GM19395 (cell line): Measurements from ENCODE around the gene LRP11.
"Not testable (repeated sequence)": the region's sequence is repeated elsewhere in the genome, so short reads cannot be mapped to it uniquely, and the experiment has no call there.

Experiments
- ATAC-seq: cut with Tn5 transposase; IDR thresholded peaks from one replicate; pipeline ENCODE4 v1.9.1; 2021; ENCODE audit warnings: mild to moderate bottlenecking, moderate library complexity; ENCODE audit not compliant: unreplicated experiment

LRP11 gene

GRCh38 chr6:149897855-149898744 is 33.9 kb upstream of the LRP11 start, which contains the start of gene RAET1E:
TSS of gene RAET1E (minus strand) at chr6:149898113. CDS start at chr6:149890901, 7,212 bp downstream.
- no peak for ATAC-seq

- ATAC-seq, result no peak
Measured at GRCh38 chr6:149897015-149897697, 33.0 kb upstream of the LRP11 start.

GRCh38 chr6:149896491-149896890 is 32.3 kb upstream of the LRP11 start:
- ATAC-seq, result no peak

- ATAC-seq, result no peak
Measured at GRCh38 chr6:149895833-149896271, 31.7 kb upstream of the LRP11 start.

GRCh38 chr6:149895048-149895590 is 31.0 kb upstream of the LRP11 start:
- no peak for ATAC-seq

- ATAC-seq, result not testable (repeated sequence)
Measured at GRCh38 chr6:149891864-149892263, 27.7 kb upstream of the LRP11 start.

- ATAC-seq, result no peak
Measured at GRCh38 chr6:149891259-149891658, 27.1 kb upstream of the LRP11 start.

- ATAC-seq, result no peak
Measured at GRCh38 chr6:149890629-149891045, 26.5 kb upstream of the LRP11 start.

GRCh38 chr6:149889326-149889725 is 25.2 kb upstream of the LRP11 start:
- no peak for ATAC-seq

- ATAC-seq, result no peak
Measured at GRCh38 chr6:149888659-149889058, 24.5 kb upstream of the LRP11 start.

GRCh38 chr6:149888093-149888492 is 23.9 kb upstream of the LRP11 start:
- no peak for ATAC-seq

- ATAC-seq, result no peak
Measured at GRCh38 chr6:149887343-149887742, 23.2 kb upstream of the LRP11 start.

GRCh38 chr6:149885888-149886287 is 21.7 kb upstream of the LRP11 start:
- no peak for ATAC-seq

GRCh38 chr6:149884617-149885016 is 20.5 kb upstream of the LRP11 start:
- ATAC-seq, result no peak

- ATAC-seq, result no peak
Measured at GRCh38 chr6:149884215-149884614, 20.1 kb upstream of the LRP11 start.

- no peak for ATAC-seq
Measured at GRCh38 chr6:149881860-149882259, 17.7 kb upstream of the LRP11 start.

GRCh38 chr6:149881066-149881766 is 17.1 kb upstream of the LRP11 start:
- ATAC-seq, result no peak

GRCh38 chr6:149877659-149878058 is 13.5 kb upstream of the LRP11 start:
- no peak for ATAC-seq

GRCh38 chr6:149876241-149876933 is 12.2 kb upstream of the LRP11 start:
- no peak for ATAC-seq

GRCh38 chr6:149872233-149872632 is 8.1 kb upstream of the LRP11 start:
- ATAC-seq, result no peak
